DOHH2 (cell line): ENCODE data around the gene CBX4.

Experiments
- H3F3A ChIP-seq: fragments of 200-600 bp; sonication (generic), shearing (Covaris generic); 2 replicates; pipeline ENCODE4 v1.6.0; 2016; ENCODE audit warnings: antibody characterized with exemption, mild to moderate bottlenecking; ENCODE audit not compliant: control insufficient read depth, insufficient read depth
- H3K27ac ChIP-seq: fragments of 200-600 bp; sonication (generic); 2 replicates; pipeline ENCODE4 v1.5.1; 2014; ENCODE audit warnings: low read depth, mild to moderate bottlenecking, low read length, moderate library complexity
- H3K27me3 ChIP-seq: fragments of 200-600 bp; sonication (generic); 2 replicates; pipeline ENCODE4 v1.6.1; 2014; ENCODE audit warnings: mild to moderate bottlenecking, low read length, mixed read lengths; ENCODE audit not compliant: control insufficient read depth
- H3K36me3 ChIP-seq: fragments of 200-600 bp; sonication (generic); 2 replicates; pipeline ENCODE4 v1.6.1; 2014; ENCODE audit warnings: mild to moderate bottlenecking, low read length, moderate library complexity, mixed read lengths; ENCODE audit not compliant: control insufficient read depth
- H3K4me1 ChIP-seq: fragments of 200-600 bp; sonication (generic); 2 replicates; pipeline ENCODE4 v1.6.1; 2014; ENCODE audit warnings: mild to moderate bottlenecking, low read length, mixed read lengths; ENCODE audit not compliant: control insufficient read depth
- H3K4me2 ChIP-seq: fragments of 200-600 bp; sonication (generic); 2 replicates; pipeline ENCODE4 v1.6.0; 2014; ENCODE audit warnings: mild to moderate bottlenecking, low read length, moderate library complexity
- H3K4me3 ChIP-seq: fragments of 200-600 bp; sonication (generic); 2 replicates; pipeline ENCODE4 v1.5.1; 2014; ENCODE audit warnings: mild to moderate bottlenecking, low read length, mixed read lengths
- H3K79me2 ChIP-seq: fragments of 200-600 bp; sonication (generic); 2 replicates; pipeline ENCODE4 v1.6.1; 2014; ENCODE audit warnings: mild to moderate bottlenecking, low read length, mixed read lengths; ENCODE audit not compliant: control insufficient read depth
- H3K9me2 ChIP-seq: fragments of 200-600 bp; sonication (generic); replicated peaks from 2 replicates; pipeline ENCODE4 v1.6.1; 2014; ENCODE audit warnings: mild to moderate bottlenecking, low read length, mixed read lengths; ENCODE audit not compliant: control insufficient read depth
- H3K9me3 ChIP-seq: fragments of 200-600 bp; sonication (generic); 2 replicates; pipeline ENCODE4 v1.6.1; 2014; ENCODE audit warnings: antibody characterized with exemption, low read length, mixed read lengths; ENCODE audit not compliant: control insufficient read depth, insufficient read depth
- H4K20me1 ChIP-seq: fragments of 200-600 bp; sonication (generic); 2 replicates; pipeline ENCODE4 v1.6.0; 2014; ENCODE audit warnings: low read depth, mild to moderate bottlenecking, antibody characterized with exemption, low read length, moderate library complexity; ENCODE audit not compliant: control insufficient read depth, insufficient read depth
- EZH2phosphoT487 ChIP-seq: fragments of 200-600 bp; sonication (generic); IDR thresholded peaks from 2 replicates; pipeline ENCODE4 v1.6.1; 2017; ENCODE audit warnings: borderline replicate concordance, mild to moderate bottlenecking, antibody characterized with exemption, low read length, moderate library complexity, mixed read lengths
- TF ChIP-seq, protein P1 (sequence below): fragments of 200-600 bp; sonication (generic); IDR thresholded peaks from one replicate; pipeline ENCODE4 v1.5.1; 2014; ENCODE audit warnings: antibody characterized with exemption, mild to moderate bottlenecking, low read depth, low read length; ENCODE audit not compliant: poor library complexity, severe bottlenecking

Gene CBX4

DNA sequence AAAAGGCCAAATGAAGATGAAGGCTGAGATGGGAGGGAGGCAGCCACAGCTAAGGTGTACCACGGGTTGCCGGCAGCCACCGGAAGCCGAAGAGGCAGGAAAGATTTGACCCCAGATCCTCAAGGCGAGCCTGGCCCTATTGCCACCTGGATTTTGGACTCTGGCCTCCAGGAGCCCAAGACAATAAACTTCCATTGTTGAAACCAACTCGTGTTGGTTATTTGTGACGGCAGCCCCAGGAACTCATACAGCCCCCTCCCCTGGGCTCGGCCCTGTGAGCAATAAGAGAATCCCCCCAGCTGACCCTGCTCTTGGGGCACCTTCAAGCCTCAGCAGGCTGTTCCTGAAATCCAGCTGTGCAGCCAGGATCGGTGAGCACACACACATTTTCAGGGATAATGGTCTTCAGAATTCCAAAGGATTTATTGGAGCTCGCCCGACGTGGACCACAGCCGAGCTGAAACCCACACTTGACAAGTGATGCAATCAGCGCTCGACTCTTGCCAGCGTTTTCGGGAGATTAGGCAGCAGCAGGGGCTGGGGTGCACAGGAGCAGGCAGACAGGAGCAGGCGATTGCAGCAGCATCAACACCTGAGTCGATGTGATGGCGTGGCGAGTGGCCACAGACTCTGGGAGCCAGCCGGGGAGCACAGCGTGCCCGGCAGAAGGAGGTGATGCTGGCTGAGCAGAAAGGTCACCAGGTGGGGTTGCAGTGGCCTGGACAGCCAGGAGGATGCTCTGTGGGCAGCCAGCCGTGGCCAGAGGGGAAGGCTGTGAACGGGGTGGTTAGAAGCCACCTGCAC is 22.4 kb upstream of the CBX4 start:
- no peaks in the 10 kb centered on the region for H3K4me1 ChIP-seq
- no peak for TF ChIP-seq EZH2phosphoT487
- TF ChIP-seq, protein P1, sequence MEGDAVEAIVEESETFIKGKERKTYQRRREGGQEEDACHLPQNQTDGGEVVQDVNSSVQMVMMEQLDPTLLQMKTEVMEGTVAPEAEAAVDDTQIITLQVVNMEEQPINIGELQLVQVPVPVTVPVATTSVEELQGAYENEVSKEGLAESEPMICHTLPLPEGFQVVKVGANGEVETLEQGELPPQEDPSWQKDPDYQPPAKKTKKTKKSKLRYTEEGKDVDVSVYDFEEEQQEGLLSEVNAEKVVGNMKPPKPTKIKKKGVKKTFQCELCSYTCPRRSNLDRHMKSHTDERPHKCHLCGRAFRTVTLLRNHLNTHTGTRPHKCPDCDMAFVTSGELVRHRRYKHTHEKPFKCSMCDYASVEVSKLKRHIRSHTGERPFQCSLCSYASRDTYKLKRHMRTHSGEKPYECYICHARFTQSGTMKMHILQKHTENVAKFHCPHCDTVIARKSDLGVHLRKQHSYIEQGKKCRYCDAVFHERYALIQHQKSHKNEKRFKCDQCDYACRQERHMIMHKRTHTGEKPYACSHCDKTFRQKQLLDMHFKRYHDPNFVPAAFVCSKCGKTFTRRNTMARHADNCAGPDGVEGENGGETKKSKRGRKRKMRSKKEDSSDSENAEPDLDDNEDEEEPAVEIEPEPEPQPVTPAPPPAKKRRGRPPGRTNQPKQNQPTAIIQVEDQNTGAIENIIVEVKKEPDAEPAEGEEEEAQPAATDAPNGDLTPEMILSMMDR: no peak
- H4K20me1 ChIP-seq: no peaks in the 10 kb centered on the region
- no peaks in the 10 kb centered on the region for H3K79me2 ChIP-seq
- no peaks in the 10 kb centered on the region for H3F3A ChIP-seq
- no peaks in the 10 kb centered on the region for H3K27me3 ChIP-seq
- no peak overlapping the region for H3K4me2 ChIP-seq
- no peaks in the 10 kb centered on the region for H3K36me3 ChIP-seq
- no peaks in the 10 kb centered on the region for H3K9me2 ChIP-seq
- H3K27ac ChIP-seq: no peak overlapping the region
- H3K9me3 ChIP-seq: no peaks in the 10 kb centered on the region
- H3K4me3 ChIP-seq: no peak overlapping the region

DNA sequence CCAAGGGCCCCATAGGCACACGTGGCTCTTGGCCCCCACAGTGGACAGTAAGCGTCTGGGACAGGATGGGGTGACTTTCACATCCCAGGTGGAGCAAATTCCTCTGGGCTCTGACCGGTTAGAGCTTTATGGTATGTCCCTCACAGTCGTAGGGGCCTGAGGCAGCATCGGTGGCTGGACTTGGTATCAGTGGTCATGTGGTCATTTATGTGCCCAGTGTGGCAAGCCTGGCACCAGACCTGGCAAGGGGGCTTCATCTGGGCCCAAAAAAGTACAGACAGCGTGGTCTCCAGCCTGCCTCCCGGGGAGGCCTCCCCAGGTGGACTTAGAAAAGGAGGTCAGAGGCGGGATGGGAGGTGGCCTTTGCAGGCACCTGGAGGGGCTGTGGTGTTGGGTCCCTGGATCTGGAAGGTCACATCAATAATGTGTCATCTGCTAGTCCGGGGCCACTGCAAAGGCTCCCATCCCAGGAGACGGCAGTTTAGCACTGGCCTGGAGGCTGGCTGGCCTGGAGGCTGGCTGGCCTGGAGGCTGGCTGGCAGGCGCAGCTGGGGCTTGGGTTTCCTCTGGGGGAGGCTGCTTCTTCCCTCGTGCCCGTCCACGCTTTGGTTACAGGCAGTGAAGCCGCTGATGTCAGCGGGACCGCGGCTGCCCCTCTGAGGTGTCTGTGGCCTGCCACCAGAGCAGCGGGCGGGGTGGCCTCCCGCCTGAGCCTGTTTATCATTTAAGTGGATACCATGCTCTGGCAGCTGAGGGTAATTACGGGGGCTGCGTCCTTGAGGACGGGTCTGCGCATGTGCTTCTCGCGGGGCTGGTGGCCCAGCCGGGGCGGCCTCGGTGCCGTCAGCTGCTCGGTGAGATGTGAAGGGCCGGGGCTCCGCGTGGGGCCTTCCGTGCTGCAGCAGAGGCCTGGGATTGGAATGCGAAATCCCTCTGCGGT is 20.7 kb upstream of the CBX4 start:
- Histone ChIP-seq H3K79me2 (no peaks in the 10 kb centered on the region), H3K4me3 (no peak overlapping the region), H4K20me1 (no peaks in the 10 kb centered on the region), H3K9me3 (no peaks in the 10 kb centered on the region), H3K9me2 (no peaks in the 10 kb centered on the region), H3K36me3 (no peaks in the 10 kb centered on the region), H3K27ac (no peak overlapping the region), H3K4me1 (no peaks in the 10 kb centered on the region), H3K27me3 (no peaks in the 10 kb centered on the region), H3K4me2 (no peak overlapping the region), H3F3A (no peaks in the 10 kb centered on the region)
- TF ChIP-seq EZH2phosphoT487: no peak
- TF ChIP-seq, protein P1: no peak

DNA sequence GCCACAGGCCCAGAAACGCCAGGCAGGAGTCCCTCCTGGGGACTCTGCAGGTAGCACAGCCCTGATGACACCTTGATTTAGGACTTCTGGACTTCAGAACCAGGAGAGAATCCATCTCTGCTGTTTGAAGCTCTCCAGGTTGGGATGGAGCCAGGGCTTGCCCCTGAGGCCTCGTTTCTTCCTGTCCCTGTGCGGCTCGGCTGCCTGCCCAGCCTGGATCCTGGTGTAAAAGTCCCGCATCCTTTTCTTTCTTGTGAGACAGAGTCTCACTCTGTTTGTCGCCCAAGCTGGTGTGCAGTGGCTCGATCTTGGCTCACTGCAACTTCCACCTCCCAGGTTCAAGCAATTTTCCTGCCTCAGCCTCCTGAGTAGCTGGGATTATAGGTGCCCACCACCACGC is 17.9 kb upstream of the CBX4 start:
- Histone ChIP-seq H3K27me3 (no peaks in the 10 kb centered on the region), H3K4me2 (no peak overlapping the region), H3K36me3 (no peaks in the 10 kb centered on the region), H3K79me2 (no peaks in the 10 kb centered on the region), H3K9me3 (no peaks in the 10 kb centered on the region), H3K4me1 (0 out of 2 replicates have a peak, but pooled peaks cover 3% of the 10 kb centered on the region), H3F3A (no peaks in the 10 kb centered on the region), H3K27ac (no peak overlapping the region), H4K20me1 (no peaks in the 10 kb centered on the region), H3K9me2 (no peaks in the 10 kb centered on the region), H3K4me3 (no peak overlapping the region)
- TF ChIP-seq, protein P1: no peak
- no peak for TF ChIP-seq EZH2phosphoT487
